Measurements from ENCODE around the gene RABIF.

RABIF gene

GRCh38 chr1:202879128-202879527 is 9.8 kb downstream of the RABIF start:
- H3K4me3 ChIP-seq (ENCODE audit: low read depth, low read length), result no peak overlapping the region

- H3K4me3 ChIP-seq (ENCODE audit: low read depth, low read length), result no peak overlapping the region
Measured at GRCh38 chr1:202873026-202873425, 15.9 kb downstream of the RABIF start.

DNA sequence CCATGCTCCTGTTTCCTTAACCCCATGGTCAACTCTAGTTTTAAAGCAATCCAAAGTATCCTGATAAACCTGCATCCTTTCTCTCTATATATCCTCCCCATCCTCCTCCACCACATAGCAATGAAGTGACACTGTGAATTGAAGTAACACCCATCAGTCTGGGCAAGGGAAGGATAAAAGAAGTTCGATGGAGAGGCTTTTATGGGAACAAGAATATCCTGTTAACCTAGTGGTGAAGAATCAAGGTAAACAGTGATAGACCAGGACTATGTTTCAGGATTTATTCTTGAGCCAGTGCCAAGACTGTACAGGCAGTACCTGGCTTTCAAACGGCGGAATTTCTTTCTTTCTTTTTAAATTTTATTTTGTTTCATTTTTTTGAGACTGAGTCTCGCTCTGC is 17.6 kb downstream of the RABIF start:
- no peak overlapping the region for H3K4me3 ChIP-seq (ENCODE audit: low read depth, low read length)

GRCh38 chr1:202862679-202863560 is 26.0 kb downstream of the RABIF start:
- no peak overlapping the region for H3K4me3 ChIP-seq (ENCODE audit: low read depth, low read length)

GRCh38 chr1:202861420-202862132 is 27.4 kb downstream of the RABIF start:
- H3K4me3 ChIP-seq (ENCODE audit: low read depth, low read length), result peak overlapping the region; percentile 82

GRCh38 chr1:202860744-202861419 is 28.1 kb downstream of the RABIF start:
- peak overlapping the region; percentile 82 for H3K4me3 ChIP-seq (ENCODE audit: low read depth, low read length)

GRCh38 chr1:202858789-202859414 is 30.0 kb downstream of the RABIF start:
- H3K4me3 ChIP-seq (ENCODE audit: low read depth, low read length), result no peak overlapping the region

DNA sequence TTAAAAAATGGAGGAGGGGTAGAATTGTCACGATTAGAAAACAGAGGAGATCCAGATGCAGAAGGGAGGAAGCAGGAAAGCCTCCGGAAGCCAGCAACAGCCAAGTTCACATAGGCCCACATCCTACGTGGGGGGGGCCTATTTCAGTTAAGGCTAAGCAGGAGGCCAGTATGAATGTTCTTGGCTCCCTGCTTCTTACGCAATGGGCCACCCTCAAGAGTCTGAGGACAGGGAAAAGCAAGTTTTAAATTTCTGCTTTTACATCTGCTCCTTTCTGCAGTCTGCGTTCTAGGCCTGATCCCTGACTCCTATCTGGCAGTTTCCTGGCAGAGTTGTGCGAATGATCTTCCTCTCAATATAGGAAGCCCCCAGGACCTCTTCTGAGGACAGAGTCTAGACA is 30.6 kb downstream of the RABIF start:
- H3K4me3 ChIP-seq (ENCODE audit: low read depth, low read length), result no peak overlapping the region

- no peak overlapping the region for H3K4me3 ChIP-seq (ENCODE audit: low read depth, low read length)
Measured at GRCh38 chr1:202857136-202857610, 31.8 kb downstream of the RABIF start.

DNA sequence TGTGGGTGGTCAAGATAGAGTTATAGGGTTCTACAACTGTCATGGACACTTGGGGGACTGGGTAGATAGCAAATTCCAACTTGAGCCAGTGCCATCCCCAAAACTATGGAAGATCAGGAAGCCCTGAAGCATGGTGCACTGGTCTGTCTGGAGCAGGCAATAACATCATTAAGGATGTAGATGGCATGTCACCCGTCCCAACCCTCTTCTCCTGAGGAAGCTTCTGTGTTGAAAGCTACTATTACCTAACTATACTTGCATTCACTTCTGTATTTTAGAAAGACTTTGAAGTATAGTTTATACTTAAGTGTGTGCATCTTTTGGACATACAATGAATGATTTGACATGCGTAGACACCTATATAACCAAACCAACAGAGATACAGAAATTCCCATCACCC is 32.9 kb downstream of the RABIF start:
- no peak overlapping the region for H3K4me3 ChIP-seq (ENCODE audit: low read depth, low read length)

- no peak overlapping the region for H3K4me3 ChIP-seq (ENCODE audit: low read depth, low read length)
Measured at GRCh38 chr1:202854787-202855186, 34.2 kb downstream of the RABIF start.

GRCh38 chr1:202852163-202852904 is 36.6 kb downstream of the RABIF start:
- H3K4me3 ChIP-seq (ENCODE audit: low read depth, low read length), result no peak overlapping the region

DNA sequence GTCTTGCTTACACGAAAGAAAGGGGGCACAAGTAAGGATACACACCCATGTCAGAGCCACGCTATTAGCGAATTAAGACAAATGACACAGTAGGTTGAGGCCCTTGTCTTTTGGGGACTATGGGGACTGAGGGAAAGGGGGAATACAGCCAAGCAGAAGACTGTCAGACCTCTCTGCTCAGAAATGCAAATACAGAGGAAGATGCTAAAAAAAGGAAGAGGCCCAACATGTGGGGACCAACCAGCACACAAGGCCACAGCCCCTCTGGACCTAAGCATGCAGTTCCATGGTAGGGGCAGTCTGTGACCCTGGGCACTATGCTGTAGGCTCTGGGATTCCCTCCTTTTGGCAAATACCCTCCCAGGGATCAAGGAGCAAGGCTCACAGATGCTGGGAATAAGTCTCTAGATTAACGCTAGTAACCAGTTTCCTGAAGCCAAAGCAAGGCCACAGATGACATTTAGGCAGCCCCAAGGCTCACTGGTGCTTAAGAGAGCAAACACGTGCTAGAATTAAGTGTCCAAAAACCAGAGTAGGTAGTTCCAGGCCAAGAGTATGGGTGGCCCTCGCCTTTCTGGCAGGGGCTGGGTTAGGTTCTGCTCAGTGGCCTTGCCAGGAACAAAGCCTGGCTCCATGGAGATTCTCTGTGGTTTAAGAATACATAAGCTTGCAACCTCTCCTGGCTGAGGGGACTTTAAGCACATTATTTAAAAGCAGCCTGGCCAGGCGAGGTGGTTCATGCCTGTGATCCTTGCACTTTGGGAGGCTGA is 38.2 kb downstream of the RABIF start:
- H3K4me3 ChIP-seq (ENCODE audit: low read depth, low read length), result no peak overlapping the region

GRCh38 chr1:202848191-202848542 is 40.8 kb downstream of the RABIF start:
- no peak overlapping the region for H3K4me3 ChIP-seq (ENCODE audit: low read depth, low read length)

DNA sequence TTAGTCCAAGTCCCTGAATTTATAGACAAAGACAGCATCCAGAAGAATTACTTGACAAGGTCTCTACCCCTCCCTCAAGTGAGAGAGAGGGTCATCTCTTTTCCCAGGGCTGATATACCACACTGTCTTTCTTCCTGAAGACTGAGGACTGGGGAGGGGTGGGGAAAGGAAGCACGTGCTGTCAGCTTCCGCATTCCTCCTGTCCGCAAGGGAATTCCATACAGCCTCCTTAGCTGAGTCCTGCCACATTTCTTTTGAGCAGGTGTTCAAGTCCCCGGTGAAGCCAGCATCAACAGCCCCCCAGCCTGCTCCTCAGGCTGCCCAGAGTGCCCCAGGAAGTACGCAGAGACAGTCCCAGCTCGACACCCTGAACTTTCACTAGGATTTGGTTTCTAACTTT is 44.0 kb downstream of the RABIF start:
- no peak overlapping the region for H3K4me3 ChIP-seq (ENCODE audit: low read depth, low read length)

GRCh38 chr1:202844259-202844658 is 44.7 kb downstream of the RABIF start:
- H3K4me3 ChIP-seq (ENCODE audit: low read depth, low read length), result no peak overlapping the region

DNA sequence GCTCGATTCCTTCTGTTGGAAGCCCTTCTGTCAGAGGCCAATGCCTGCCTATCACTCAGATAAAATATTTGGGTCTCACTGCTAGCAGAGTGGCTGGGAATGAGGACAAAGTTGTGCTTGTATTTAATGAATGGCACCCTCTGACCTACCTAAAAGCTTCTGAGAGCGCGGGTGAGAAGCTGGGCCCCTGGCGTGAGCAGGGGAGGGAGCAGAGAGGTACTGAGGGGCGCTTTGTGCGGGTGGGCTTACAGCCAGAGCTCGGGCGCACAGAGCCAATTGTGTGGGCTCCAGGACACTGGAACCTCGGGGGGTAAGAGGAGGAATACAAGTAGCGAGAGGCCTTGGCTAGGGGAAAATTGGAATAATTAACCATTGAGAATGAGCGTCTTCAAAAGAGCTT is 45.9 kb downstream of the RABIF start:
- H3K4me3 ChIP-seq (ENCODE audit: low read depth, low read length), result no peak overlapping the region

GRCh38 chr1:202837746-202838262 is 51.1 kb downstream of the RABIF start:
- H3K4me3 ChIP-seq (ENCODE audit: low read depth, low read length), result no peak overlapping the region

DNA sequence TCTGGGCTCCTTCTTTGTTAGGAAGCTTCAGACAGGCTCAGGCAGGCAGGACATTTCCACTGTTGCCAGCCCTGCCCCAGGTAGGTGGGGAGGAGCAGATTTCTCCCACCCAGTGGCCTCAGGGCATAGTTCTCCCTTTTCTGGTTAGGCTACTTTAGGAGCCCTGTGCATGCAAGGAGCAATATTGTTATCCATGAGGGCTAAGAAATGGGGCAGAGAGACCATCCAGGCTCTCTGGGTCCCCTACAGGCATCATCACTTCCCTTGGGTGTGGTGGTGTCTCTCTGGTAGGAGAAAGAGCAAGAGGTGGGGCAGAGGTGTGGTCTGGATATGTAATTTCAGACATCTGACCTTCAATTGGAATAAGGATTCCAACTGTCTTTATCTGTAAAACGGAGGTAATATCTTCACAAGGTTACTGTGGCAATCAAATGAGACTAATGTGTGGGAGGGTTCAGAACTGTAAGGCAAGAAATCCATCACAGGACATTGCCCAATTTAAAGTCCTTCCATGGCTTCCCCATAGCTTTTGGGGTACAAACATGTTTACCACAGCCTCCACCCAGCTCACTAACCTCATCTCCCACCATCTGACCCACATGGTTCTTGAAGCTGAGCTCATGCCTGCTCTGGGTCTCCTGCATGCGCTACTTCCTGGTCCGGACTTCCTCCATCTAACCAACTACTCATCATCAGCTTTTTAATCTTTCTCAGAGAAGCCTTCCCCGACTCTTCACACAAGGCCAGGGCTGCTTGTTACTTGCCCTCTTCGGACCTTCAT is 52.1 kb downstream of the RABIF start:
- no peak overlapping the region for H3K4me3 ChIP-seq (ENCODE audit: low read depth, low read length)
